Measurements from ENCODE around the gene PIN1. TPM values are rescaled to one million over a fixed set of nuclear protein-coding genes. Genes with fewer than 3 reads are reported as not detected.

The PIN1 gene
- total and polyA plus RNA-seq, 2 of the 13 experiments (the other 11 are each of a cell fraction or from before 2014, with no cell fraction given), result 31.9 to 72.0 TPM

- TF ChIP-seq ZFP1 (CRISPR knock-in tag; IDR thresholded peaks at IDR 0.05) (no peak), CEBPG (CRISPR knock-in tag; IDR thresholded peaks at IDR 0.05) (no peak), MIXL1 (CRISPR knock-in tag; IDR thresholded peaks at IDR 0.05) (peak; percentile 22; the same call in 1 of the 2 replicates), ZNF547 (CRISPR knock-in tag; IDR thresholded peaks at IDR 0.05) (peak; percentile 47; the same call in 1 of the 2 replicates), ZNF790 (CRISPR knock-in tag; IDR thresholded peaks at IDR 0.05; ENCODE audit: borderline replicate concordance) (no peak), KDM3A (CRISPR knock-in tag; IDR thresholded peaks at IDR 0.05; ENCODE audit: low read depth) (no peak), ZFYVE20 (CRISPR knock-in tag; IDR thresholded peaks at IDR 0.05; ENCODE audit: borderline replicate concordance, low read depth) (no peak), GZF1 (CRISPR knock-in tag; IDR thresholded peaks at IDR 0.05) (no peak), ATF3 (CRISPR knock-in tag; IDR thresholded peaks at IDR 0.05) (no peak), ZNF253 (CRISPR knock-in tag; IDR thresholded peaks at IDR 0.05; ENCODE audit: borderline replicate concordance) (no peak), ZNF678 (CRISPR knock-in tag; IDR thresholded peaks at IDR 0.05) (no peak), ZNF121 (CRISPR knock-in tag; IDR thresholded peaks at IDR 0.05) (peak; percentile 51; the same call in 1 of the 2 replicates), ZNF431 (CRISPR knock-in tag; IDR thresholded peaks at IDR 0.05; ENCODE audit: borderline replicate concordance, low read depth) (no peak), ARID2 (CRISPR knock-in tag; IDR thresholded peaks at IDR 0.05; ENCODE audit: borderline replicate concordance) (no peak), ZSCAN5A (CRISPR knock-in tag; IDR thresholded peaks at IDR 0.05; ENCODE audit: borderline replicate concordance) (no peak), GABPB1 (CRISPR knock-in tag; IDR thresholded peaks at IDR 0.05) (peak; percentile 83), GATAD2A (CRISPR knock-in tag; IDR thresholded peaks at IDR 0.05) (no peak), SCMH1 (CRISPR knock-in tag; IDR thresholded peaks at IDR 0.05; ENCODE audit: borderline replicate concordance) (no peak), ZEB1 (IDR thresholded peaks at IDR 0.05; ENCODE audit: insufficient replicate concordance, low read depth) (no peak), ZNF20 (CRISPR knock-in tag; IDR thresholded peaks at IDR 0.05) (no peak)
- TF ChIP-seq, protein P1, sequence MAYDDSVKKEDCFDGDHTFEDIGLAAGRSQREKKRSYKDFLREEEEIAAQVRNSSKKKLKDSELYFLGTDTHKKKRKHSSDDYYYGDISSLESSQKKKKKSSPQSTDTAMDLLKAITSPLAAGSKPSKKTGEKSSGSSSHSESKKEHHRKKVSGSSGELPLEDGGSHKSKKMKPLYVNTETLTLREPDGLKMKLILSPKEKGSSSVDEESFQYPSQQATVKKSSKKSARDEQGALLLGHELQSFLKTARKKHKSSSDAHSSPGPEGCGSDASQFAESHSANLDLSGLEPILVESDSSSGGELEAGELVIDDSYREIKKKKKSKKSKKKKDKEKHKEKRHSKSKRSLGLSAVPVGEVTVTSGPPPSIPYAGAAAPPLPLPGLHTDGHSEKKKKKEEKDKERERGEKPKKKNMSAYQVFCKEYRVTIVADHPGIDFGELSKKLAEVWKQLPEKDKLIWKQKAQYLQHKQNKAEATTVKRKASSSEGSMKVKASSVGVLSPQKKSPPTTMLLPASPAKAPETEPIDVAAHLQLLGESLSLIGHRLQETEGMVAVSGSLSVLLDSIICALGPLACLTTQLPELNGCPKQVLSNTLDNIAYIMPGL (CRISPR knock-in tag; IDR thresholded peaks at IDR 0.05; ENCODE audit: borderline replicate concordance in 1 of 2, low read depth in 1 of 2), result peak in 1 of 2 experiments; percentile 84; a peak in 1 of 4 replicates
- TF ChIP-seq, protein P2, sequence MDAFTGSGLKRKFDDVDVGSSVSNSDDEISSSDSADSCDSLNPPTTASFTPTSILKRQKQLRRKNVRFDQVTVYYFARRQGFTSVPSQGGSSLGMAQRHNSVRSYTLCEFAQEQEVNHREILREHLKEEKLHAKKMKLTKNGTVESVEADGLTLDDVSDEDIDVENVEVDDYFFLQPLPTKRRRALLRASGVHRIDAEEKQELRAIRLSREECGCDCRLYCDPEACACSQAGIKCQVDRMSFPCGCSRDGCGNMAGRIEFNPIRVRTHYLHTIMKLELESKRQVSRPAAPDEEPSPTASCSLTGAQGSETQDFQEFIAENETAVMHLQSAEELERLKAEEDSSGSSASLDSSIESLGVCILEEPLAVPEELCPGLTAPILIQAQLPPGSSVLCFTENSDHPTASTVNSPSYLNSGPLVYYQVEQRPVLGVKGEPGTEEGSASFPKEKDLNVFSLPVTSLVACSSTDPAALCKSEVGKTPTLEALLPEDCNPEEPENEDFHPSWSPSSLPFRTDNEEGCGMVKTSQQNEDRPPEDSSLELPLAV (CRISPR knock-in tag; conservative IDR thresholded peaks at IDR 0.05; ENCODE audit: low read depth), result no peak
- TF ChIP-seq, protein P3, sequence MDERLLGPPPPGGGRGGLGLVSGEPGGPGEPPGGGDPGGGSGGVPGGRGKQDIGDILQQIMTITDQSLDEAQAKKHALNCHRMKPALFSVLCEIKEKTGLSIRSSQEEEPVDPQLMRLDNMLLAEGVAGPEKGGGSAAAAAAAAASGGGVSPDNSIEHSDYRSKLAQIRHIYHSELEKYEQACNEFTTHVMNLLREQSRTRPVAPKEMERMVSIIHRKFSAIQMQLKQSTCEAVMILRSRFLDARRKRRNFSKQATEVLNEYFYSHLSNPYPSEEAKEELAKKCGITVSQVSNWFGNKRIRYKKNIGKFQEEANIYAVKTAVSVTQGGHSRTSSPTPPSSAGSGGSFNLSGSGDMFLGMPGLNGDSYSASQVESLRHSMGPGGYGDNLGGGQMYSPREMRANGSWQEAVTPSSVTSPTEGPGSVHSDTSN (CRISPR knock-in tag; IDR thresholded peaks at IDR 0.05), result peak; percentile 38; the same call in 1 of the 2 replicates
- TF ChIP-seq, protein P4, sequence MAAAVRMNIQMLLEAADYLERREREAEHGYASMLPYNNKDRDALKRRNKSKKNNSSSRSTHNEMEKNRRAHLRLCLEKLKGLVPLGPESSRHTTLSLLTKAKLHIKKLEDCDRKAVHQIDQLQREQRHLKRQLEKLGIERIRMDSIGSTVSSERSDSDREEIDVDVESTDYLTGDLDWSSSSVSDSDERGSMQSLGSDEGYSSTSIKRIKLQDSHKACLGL (CRISPR knock-in tag; IDR thresholded peaks at IDR 0.05), result no peak
These were observed at the start of gene PIN1 (continued) for GRCh38 chr19:9834726-9835506.
